Measurements from ENCODE around the gene DPP4. TPM values are rescaled to one million over a fixed set of nuclear protein-coding genes. Genes with fewer than 3 reads are reported as not detected.
A peak's percentile ranks its signal among the peaks of the same experiment; 100 is the strongest.

DPP4 gene
- total and polyA plus RNA-seq, 5 experiments from 2014 or later: 13.3 to 49.6 (median 27.0) TPM

GRCh38 chr2:162065767-162066166 is 8.2 kb downstream of the DPP4 start:
- DNase-seq (no peak), ATAC-seq (no peak)
- no peaks in the 10 kb centered on the region for H3K9me3 Mint-ChIP-seq
- H3K4me3 Mint-ChIP-seq: no peak overlapping the region
- H3K27me3 Mint-ChIP-seq: no peaks in the 10 kb centered on the region
- POLR2A ChIA-PET: interaction anchor here (3.3 kb wide), 1 partner anchor 8 kb away, joined by 16 read pairs; the partner anchor contains the start of gene DPP4
- peaks cover 3 to 8% (median 3%) of the 10 kb centered on the region in 3 donors for H3K36me3 Mint-ChIP-seq
- peaks cover 35 to 63% (median 53%) of the 10 kb centered on the region in 4 donors for H3K4me1 Mint-ChIP-seq
- H3K27ac Mint-ChIP-seq: peak overlapping the region in 4 of 10 donors; percentile 28 to 95 (median 62)

- Mint-ChIP-seq H3K4me1 (peaks cover 27 to 66% (median 48%) of the 10 kb centered on the region in 4 donors), H3K27ac (peak overlapping the region; percentile 75 to 97 (median 93)), H3K27me3 (no peaks in the 10 kb centered on the region), H3K36me3 (peaks cover 2 to 5% (median 3%) of the 10 kb centered on the region in 3 donors), H3K4me3 (peak overlapping the region; percentile 62 to 87 (median 79)), H3K9me3 (no peaks in the 10 kb centered on the region)
- ATAC-seq: peak; percentile 69 to 85
- POLR2A ChIA-PET: interaction anchor here (1.2 to 3.3 kb wide), 2 partner anchors 10 to 13 kb away, joined by 4 to 16 read pairs; partner anchors contain the start of gene DPP4
- DNase-seq: peak in 2 of 10 donors; percentile 21 to 23
Observed at GRCh38 chr2:162063899-162064298, 10.1 kb downstream of the DPP4 start.

GRCh38 chr2:162063281-162063680 is 10.7 kb downstream of the DPP4 start:
- peaks cover 0 to 5% (median 2%) of the 10 kb centered on the region in 3 donors for H3K36me3 Mint-ChIP-seq
- peak overlapping the region; percentile 62 to 87 (median 79) for H3K4me3 Mint-ChIP-seq
- H3K27ac Mint-ChIP-seq: peak overlapping the region; percentile 75 to 97 (median 93)
- H3K9me3 Mint-ChIP-seq: no peaks in the 10 kb centered on the region
- POLR2A ChIA-PET: interaction anchor here (1.2 to 3.3 kb wide), 2 partner anchors 10 to 14 kb away, joined by 4 to 16 read pairs; partner anchors contain the start of gene DPP4
- ATAC-seq: peak in 1 of 2 donors; percentile 25
- no peaks in the 10 kb centered on the region for H3K27me3 Mint-ChIP-seq
- no peak for DNase-seq
- H3K4me1 Mint-ChIP-seq: peaks cover 27 to 68% (median 50%) of the 10 kb centered on the region in 4 donors

GRCh38 chr2:162062559-162062958 is 11.5 kb downstream of the DPP4 start:
- peaks cover 29 to 69% (median 54%) of the 10 kb centered on the region in 4 donors for H3K4me1 Mint-ChIP-seq

GRCh38 chr2:162061021-162061420 is 13.0 kb downstream of the DPP4 start:
- ATAC-seq: no peak
- Mint-ChIP-seq H3K4me1 (peaks cover 31 to 79% (median 68%) of the 10 kb centered on the region in 4 donors), H3K9me3 (peaks cover 0 to 6% (median 0%) of the 10 kb centered on the region in 9 donors), H3K4me3 (peak overlapping the region in 1 of 10 donors; percentile 30), H3K27ac (peak overlapping the region in 6 of 10 donors; percentile 12 to 77 (median 56)), H3K36me3 (peaks cover 0 to 7% (median 0%) of the 10 kb centered on the region in 3 donors), H3K27me3 (no peaks in the 10 kb centered on the region)
- DNase-seq: no peak
- POLR2A ChIA-PET: interaction anchor here (0.7 kb wide), 1 partner anchor 46 kb away, joined by 3 read pairs; no protein-coding TSS in a partner anchor

More at GRCh38 chr2:162062559-162062958, 11.5 kb downstream of the DPP4 start:
- Mint-ChIP-seq H3K27ac (peak overlapping the region in 8 of 10 donors; percentile 2 to 95 (median 56)), H3K4me3 (peak overlapping the region in 8 of 10 donors; percentile 5 to 87 (median 75)), H3K27me3 (no peaks in the 10 kb centered on the region), H3K36me3 (peaks cover 0 to 5% (median 2%) of the 10 kb centered on the region in 3 donors), H3K9me3 (no peaks in the 10 kb centered on the region)
- DNase-seq (no peak), ATAC-seq (no peak)
- POLR2A ChIA-PET: interaction anchor here (3.3 kb wide), 1 partner anchor 11 kb away, joined by 16 read pairs; the partner anchor contains the start of gene DPP4

GRCh38 chr2:162060532-162060931 is 13.5 kb downstream of the DPP4 start:
- POLR2A ChIA-PET: no interaction called here
- Mint-ChIP-seq H3K27me3 (no peaks in the 10 kb centered on the region), H3K27ac (peak overlapping the region in 4 of 10 donors; percentile 34 to 72 (median 37)), H3K36me3 (peaks cover 0 to 7% (median 0%) of the 10 kb centered on the region in 3 donors), H3K4me1 (peaks cover 35 to 81% (median 73%) of the 10 kb centered on the region in 4 donors), H3K9me3 (peaks cover 0 to 6% (median 0%) of the 10 kb centered on the region in 9 donors), H3K4me3 (no peak overlapping the region)
- no peak for DNase-seq
- no peak for ATAC-seq

- peak overlapping the region in 8 of 10 donors; percentile 2 to 86 (median 66) for H3K27ac Mint-ChIP-seq
- H3K36me3 Mint-ChIP-seq: peaks cover 0 to 7% (median 0%) of the 10 kb centered on the region in 3 donors
- POLR2A ChIA-PET: interaction anchor here (0.6 to 6.1 kb wide), 2 partner anchors 13 to 796 kb away, joined by 8 to 31 read pairs; partner anchors contain the start of gene DPP4
- peak overlapping the region in 6 of 10 donors; percentile 9 to 78 (median 48) for H3K4me3 Mint-ChIP-seq
- DNase-seq: no peak
- peaks cover 0 to 6% (median 0%) of the 10 kb centered on the region in 9 donors for H3K9me3 Mint-ChIP-seq
- H3K4me1 Mint-ChIP-seq: peaks cover 31 to 79% (median 67%) of the 10 kb centered on the region in 4 donors
- no peak for ATAC-seq
- H3K27me3 Mint-ChIP-seq: no peaks in the 10 kb centered on the region
Observed at GRCh38 chr2:162058973-162059668, 14.9 kb downstream of the DPP4 start.

- ATAC-seq (peak; percentile 73 to 81), DNase-seq (peak in 3 of 10 donors; percentile 20 to 46 (median 33))
- POLR2A ChIA-PET: interaction anchor here (1.0 to 6.1 kb wide), 2 partner anchors 11 to 15 kb away, joined by 3 to 31 read pairs; partner anchors contain the start of gene DPP4
- Mint-ChIP-seq H3K27me3 (no peaks in the 10 kb centered on the region), H3K36me3 (peaks cover 0 to 11% (median 6%) of the 10 kb centered on the region in 3 donors), H3K9me3 (peaks cover 0 to 6% (median 0%) of the 10 kb centered on the region in 9 donors), H3K4me1 (peaks cover 21 to 62% (median 55%) of the 10 kb centered on the region in 4 donors), H3K27ac (peak overlapping the region; percentile 36 to 95 (median 88)), H3K4me3 (peak overlapping the region in 8 of 10 donors; percentile 9 to 59 (median 46))
Observed at GRCh38 chr2:162057426-162057825, 16.6 kb downstream of the DPP4 start.

GRCh38 chr2:162056796-162057399 is 17.1 kb downstream of the DPP4 start:
- H3K27ac Mint-ChIP-seq: peak overlapping the region in 6 of 10 donors; percentile 36 to 95 (median 81)
- POLR2A ChIA-PET: interaction anchor here (1.0 to 6.1 kb wide), 2 partner anchors 12 to 16 kb away, joined by 3 to 31 read pairs; partner anchors contain the start of gene DPP4
- H3K4me1 Mint-ChIP-seq: peaks cover 23 to 62% (median 56%) of the 10 kb centered on the region in 4 donors
- ATAC-seq (no peak), DNase-seq (no peak)
- peak overlapping the region in 3 of 10 donors; percentile 26 to 59 (median 56) for H3K4me3 Mint-ChIP-seq
- no peaks in the 10 kb centered on the region for H3K27me3 Mint-ChIP-seq
- peaks cover 0 to 6% (median 0%) of the 10 kb centered on the region in 9 donors for H3K9me3 Mint-ChIP-seq
- H3K36me3 Mint-ChIP-seq: peaks cover 0 to 11% (median 7%) of the 10 kb centered on the region in 3 donors

GRCh38 chr2:162053808-162054155 is 20.2 kb downstream of the DPP4 start:
- H3K36me3 Mint-ChIP-seq: peaks cover 0 to 12% (median 7%) of the 10 kb centered on the region in 3 donors
- peaks cover 23 to 54% (median 46%) of the 10 kb centered on the region in 4 donors for H3K4me1 Mint-ChIP-seq
- DNase-seq (no peak), ATAC-seq (no peak)
- H3K4me3 Mint-ChIP-seq: no peak overlapping the region
- no peak overlapping the region for H3K27ac Mint-ChIP-seq
- POLR2A ChIA-PET: interaction anchor here (1.4 to 6.1 kb wide), 2 partner anchors 19 to 42 kb away, joined by 3 to 31 read pairs; partner anchors contain the start of gene DPP4
- H3K9me3 Mint-ChIP-seq: peaks cover 0 to 6% (median 0%) of the 10 kb centered on the region in 9 donors
- no peaks in the 10 kb centered on the region for H3K27me3 Mint-ChIP-seq

GRCh38 chr2:162053066-162053807 is 20.8 kb downstream of the DPP4 start:
- H3K27ac Mint-ChIP-seq: peak overlapping the region in 1 of 10 donors; percentile 73
- POLR2A ChIA-PET: interaction anchor here (1.4 kb wide), 1 partner anchor 42 kb away, joined by 3 read pairs; no protein-coding TSS in a partner anchor
- H3K27me3 Mint-ChIP-seq: no peaks in the 10 kb centered on the region
- H3K4me3 Mint-ChIP-seq: no peak overlapping the region
- peaks cover 27 to 54% (median 44%) of the 10 kb centered on the region in 4 donors for H3K4me1 Mint-ChIP-seq
- H3K9me3 Mint-ChIP-seq: peaks cover 0 to 6% (median 0%) of the 10 kb centered on the region in 9 donors
- ATAC-seq (no peak), DNase-seq (no peak)
- peaks cover 0 to 12% (median 7%) of the 10 kb centered on the region in 3 donors for H3K36me3 Mint-ChIP-seq
